Measurements from ENCODE around the gene GPC6.
"Not testable (repeated sequence)": the region's sequence is repeated elsewhere in the genome, so short reads cannot be mapped to it uniquely, and the experiment has no call there.

Gene GPC6

DNA sequence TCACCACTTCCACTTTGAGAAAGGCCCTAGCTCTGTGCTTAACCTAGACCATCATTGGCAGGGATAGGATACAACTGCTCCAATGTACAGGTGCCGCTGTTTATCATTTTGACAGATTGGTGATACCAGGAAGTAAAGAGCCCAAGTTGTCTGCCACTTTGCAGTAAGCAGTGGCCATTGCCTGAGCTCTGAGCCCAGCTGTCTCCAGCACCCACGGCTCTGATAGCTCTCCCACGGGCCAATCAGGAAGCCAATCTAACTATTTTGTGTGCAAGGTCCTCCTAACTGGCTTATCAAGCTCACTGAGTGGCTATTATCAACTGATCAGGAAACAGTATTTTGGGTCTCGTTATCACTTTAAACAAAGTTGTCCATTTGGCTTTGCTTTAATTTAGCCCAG lies 1071.7 kb downstream of the GPC6 start:
- Histone ChIP-seq H3K27me3 (ENCODE audit: insufficient read depth, low read depth, severe bottlenecking) (no peaks in the 10 kb centered on the region), H3K4me3 (ENCODE audit: low read depth, low read length) (no peak overlapping the region), H3K27ac (no peak overlapping the region), H3K9me3 (ENCODE audit: severe bottlenecking) (no peaks in the 10 kb centered on the region), H3K36me3 (peaks cover 3% of the 10 kb centered on the region)
- TF ChIP-seq, protein P1, sequence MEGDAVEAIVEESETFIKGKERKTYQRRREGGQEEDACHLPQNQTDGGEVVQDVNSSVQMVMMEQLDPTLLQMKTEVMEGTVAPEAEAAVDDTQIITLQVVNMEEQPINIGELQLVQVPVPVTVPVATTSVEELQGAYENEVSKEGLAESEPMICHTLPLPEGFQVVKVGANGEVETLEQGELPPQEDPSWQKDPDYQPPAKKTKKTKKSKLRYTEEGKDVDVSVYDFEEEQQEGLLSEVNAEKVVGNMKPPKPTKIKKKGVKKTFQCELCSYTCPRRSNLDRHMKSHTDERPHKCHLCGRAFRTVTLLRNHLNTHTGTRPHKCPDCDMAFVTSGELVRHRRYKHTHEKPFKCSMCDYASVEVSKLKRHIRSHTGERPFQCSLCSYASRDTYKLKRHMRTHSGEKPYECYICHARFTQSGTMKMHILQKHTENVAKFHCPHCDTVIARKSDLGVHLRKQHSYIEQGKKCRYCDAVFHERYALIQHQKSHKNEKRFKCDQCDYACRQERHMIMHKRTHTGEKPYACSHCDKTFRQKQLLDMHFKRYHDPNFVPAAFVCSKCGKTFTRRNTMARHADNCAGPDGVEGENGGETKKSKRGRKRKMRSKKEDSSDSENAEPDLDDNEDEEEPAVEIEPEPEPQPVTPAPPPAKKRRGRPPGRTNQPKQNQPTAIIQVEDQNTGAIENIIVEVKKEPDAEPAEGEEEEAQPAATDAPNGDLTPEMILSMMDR (IDR thresholded peaks at IDR 0.05; ENCODE audit: low read depth, low read length) = no peak
- no peak for DNase-seq

DNA sequence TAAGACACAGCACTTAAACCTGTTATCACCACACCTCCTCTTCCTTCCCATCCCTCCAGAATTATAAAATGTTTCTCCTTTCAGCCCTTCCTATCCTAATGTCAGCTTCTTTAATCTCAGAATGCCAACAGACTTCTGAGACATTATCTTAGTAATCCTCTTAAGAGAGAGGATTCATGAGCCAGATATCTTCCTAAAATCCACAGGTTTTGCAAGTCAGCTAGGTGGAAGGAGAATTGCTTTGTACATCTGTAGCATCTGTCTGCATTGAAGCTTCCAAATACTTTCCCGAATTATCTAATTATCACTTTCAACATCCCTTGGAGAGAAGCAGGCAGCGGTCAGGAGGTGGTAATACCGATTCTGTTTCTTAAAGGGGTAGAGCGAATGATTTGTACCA lies 1073.8 kb downstream of the GPC6 start:
- Histone ChIP-seq H3K36me3 (no peaks in the 10 kb centered on the region), H3K27ac (no peak overlapping the region), H3K9me3 (ENCODE audit: severe bottlenecking) (no peaks in the 10 kb centered on the region), H3K27me3 (ENCODE audit: insufficient read depth, low read depth, severe bottlenecking) (no peaks in the 10 kb centered on the region), H3K4me3 (ENCODE audit: low read depth, low read length) (no peak overlapping the region)
- no peak for DNase-seq
- TF ChIP-seq, protein P1 (IDR thresholded peaks at IDR 0.05; ENCODE audit: low read depth, low read length) = no peak

DNA sequence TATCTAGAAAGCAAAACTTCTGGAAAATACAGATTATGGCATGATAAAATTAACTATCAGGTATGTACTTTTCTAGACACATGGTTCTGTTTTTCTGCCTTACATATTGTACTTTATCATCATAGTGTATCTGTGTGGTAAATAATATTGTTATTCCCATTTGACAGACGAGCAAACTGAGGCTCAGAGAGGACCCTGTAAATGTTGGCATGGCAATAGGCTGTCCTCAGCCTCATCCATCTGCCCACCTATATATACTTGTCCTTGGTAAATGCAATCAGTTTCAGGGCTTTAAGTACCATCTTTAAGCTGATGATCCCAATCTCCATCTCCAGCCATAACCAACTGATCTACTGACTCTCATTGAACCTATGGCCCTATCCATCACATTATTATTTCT lies 1074.9 kb downstream of the GPC6 start:
- no peak overlapping the region for H3K27ac ChIP-seq
- TF ChIP-seq, protein P1 (IDR thresholded peaks at IDR 0.05; ENCODE audit: low read depth, low read length) = no peak

DNA sequence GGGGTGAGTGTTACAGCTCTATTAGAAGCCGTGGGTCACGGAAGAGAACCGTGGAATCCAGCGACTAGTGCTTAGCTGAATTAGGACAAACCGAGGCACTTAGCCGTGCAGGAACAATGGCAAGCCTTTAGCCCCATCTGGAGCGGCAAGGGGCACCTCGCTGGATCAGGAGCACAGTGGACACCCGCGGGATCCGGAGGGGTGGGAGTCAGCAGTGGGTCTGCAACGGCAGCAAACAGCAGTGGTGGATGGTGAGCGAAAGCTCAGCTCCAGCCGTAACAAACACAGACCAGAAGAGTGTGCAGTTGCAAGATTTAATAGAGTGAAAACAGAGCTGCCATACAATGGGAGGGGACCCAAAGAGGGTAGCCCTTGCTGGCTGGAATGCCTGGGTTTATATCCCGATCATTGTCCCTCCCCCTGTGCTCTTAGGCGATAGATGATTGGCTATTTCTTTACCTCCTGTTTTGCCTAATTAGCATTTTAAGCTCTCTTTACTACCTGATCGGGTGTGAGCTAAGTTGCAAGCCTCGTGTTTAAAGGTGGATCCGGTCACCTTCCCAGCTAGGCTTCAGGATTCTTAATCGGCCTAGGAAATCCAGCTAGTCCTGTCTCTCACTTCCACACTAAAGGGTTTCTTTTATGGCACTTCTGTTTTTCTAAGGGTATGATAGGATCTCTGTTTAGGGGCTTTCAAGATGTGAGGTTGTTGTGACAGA lies 1076.4 kb downstream of the GPC6 start:
- not testable (repeated sequence) for H3K4me3 ChIP-seq (ENCODE audit: low read depth, low read length); H3K27ac ChIP-seq; DNase-seq; H3K27me3 ChIP-seq (ENCODE audit: insufficient read depth, low read depth, severe bottlenecking); H3K36me3 ChIP-seq; H3K9me3 ChIP-seq (ENCODE audit: severe bottlenecking)

More for the DNA sequence above, 1074.9 kb downstream of the GPC6 start:
- 0 out of 2 replicates have a peak, but pooled peaks cover 5% of the 10 kb centered on the region for H3K36me3 ChIP-seq
- no peaks in the 10 kb centered on the region for H3K27me3 ChIP-seq (ENCODE audit: insufficient read depth, low read depth, severe bottlenecking)
- no peak overlapping the region for H3K4me3 ChIP-seq (ENCODE audit: low read depth, low read length)
- DNase-seq = no peak
- no peaks in the 10 kb centered on the region for H3K9me3 ChIP-seq (ENCODE audit: severe bottlenecking)

GRCh38 chr13:94303644-94304174 lies 1077.1 kb downstream of the GPC6 start:
- Histone ChIP-seq H3K9me3 (ENCODE audit: severe bottlenecking) (no peaks in the 10 kb centered on the region), H3K36me3 (peaks cover 5% of the 10 kb centered on the region; the same call in 1 of the 2 replicates), H3K4me3 (ENCODE audit: low read depth, low read length) (no peak overlapping the region), H3K27me3 (ENCODE audit: insufficient read depth, low read depth, severe bottlenecking) (no peaks in the 10 kb centered on the region), H3K27ac (no peak overlapping the region)
- DNase-seq = no peak
- TF ChIP-seq, protein P1 (IDR thresholded peaks at IDR 0.05; ENCODE audit: low read depth, low read length) = no peak

DNA sequence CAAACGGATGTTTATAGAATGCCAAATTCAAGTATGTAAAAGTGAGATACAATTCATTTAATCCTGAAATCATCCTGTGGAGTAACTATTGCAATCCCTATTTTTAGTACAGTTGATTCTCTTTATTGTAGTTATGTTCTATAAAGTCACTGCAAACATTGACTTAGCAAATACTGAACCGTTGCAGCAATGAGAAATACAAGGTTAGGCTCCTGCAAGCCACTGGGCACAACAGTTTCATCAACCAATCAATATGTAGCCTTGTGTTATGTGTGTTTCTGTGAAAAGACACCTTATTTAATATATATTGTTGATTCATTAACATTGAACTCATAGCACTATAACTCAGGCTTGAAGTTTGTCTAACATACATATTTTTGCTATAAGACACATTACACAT lies 1078.4 kb downstream of the GPC6 start:
- Histone ChIP-seq H3K9me3 (ENCODE audit: severe bottlenecking) (no peaks in the 10 kb centered on the region), H3K36me3 (peaks cover 5% of the 10 kb centered on the region; the same call in 1 of the 2 replicates), H3K27me3 (ENCODE audit: insufficient read depth, low read depth, severe bottlenecking) (no peaks in the 10 kb centered on the region), H3K27ac (no peak overlapping the region), H3K4me3 (ENCODE audit: low read depth, low read length) (no peak overlapping the region)
- no peak for DNase-seq
- TF ChIP-seq, protein P1 (IDR thresholded peaks at IDR 0.05; ENCODE audit: low read depth, low read length) = no peak
